Stimulated activated CD8-positive, alpha-beta memory T cell treated with anti-CD3 and anti-CD28 coated beads, Interleukin-2, amount 100 ng/mL, for 48 hours (primary cell): ENCODE data around the gene TIGAR.

ENCODE experiments used
- DNase-seq, 2 donors: peaks; one replicate each; pipeline ENCODE4 v3.0.0-alpha.2; 2020; ENCODE audit warnings: low read depth in 2 of 2

Gene TIGAR

GRCh38 chr12:4282892-4283511, 38.0 kb upstream of the TIGAR start:
- DNase-seq = no peak

DNA sequence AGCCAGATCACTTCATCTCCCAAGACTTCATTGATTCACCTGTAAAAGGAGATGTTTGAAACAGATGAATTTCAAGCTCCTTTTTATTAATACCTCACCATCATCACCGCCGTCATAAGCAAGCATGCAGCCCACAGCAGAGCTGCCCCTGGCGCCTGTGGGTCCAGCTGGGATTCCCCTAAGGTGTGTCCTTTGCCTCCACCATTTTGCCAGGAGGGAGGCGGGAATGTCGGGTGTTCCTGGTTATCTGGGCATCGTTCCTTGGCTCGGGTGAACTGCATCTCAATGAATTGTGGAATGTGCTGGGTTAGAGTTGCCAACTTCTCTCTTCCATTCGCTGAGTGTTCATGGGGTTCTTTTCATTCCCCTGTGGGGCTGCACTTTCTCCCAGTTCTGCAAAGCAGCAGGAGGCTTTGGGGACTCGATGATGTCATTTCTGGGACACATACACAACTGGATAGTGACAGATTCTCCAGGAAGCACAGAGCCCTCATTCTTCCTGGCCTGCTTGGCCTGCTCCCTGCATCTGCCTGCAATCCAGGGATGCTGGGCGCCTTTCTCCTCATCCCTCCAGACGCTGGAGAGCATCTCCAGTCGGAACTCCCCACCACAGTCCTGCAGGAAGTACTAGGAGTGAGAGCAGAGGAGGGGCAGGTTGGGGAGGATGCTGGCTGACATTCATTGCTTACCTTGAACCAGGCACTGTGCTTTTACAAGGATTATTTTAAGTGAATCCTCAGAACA, 37.3 kb upstream of the TIGAR start:
- no peak for DNase-seq

DNA sequence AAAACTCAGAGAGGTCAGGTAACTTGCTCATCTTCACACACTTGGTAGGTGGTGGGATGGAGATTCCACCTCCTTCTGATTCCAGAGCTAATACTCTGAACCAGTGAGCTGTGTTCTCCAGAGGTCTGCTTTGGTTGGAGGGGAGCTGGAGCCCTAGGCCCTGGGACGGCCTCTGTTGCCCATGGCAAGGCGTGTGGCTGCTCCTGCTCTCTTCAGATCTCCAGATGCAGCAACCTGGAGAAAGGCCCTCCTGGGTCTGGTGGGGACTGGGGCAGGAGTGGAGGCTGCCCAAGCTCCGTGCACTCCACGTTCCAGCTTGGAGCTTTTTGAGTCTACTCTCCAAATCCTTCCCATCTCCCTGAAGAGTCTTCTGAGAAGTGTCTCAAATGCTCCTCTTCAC, 36.7 kb upstream of the TIGAR start:
- DNase-seq = no peak

GRCh38 chr12:4285070-4285469, 35.9 kb upstream of the TIGAR start:
- no peak for DNase-seq

DNA sequence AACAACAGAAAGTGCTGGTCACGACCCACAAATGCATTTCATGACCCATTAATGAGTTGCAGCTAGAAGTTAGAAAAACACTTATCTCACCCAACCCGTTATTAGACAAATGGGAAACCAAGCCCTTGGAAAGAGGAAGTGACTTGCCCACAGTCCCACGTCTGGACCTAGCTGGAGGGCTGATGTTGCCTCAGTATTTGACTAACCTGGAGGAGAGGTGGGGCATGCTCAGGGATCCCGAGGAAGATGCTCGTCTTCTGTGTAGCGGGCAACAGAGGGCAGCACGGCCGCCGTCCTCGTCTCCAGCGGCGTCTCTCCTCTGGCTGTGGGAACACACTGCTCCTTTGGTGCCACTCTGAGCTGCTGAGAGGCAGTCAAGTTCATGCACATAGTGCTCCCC, 34.8 kb upstream of the TIGAR start:
- DNase-seq = no peak

GRCh38 chr12:4286771-4287317, 34.2 kb upstream of the TIGAR start:
- no peak for DNase-seq

GRCh38 chr12:4287325-4288211, 33.4 kb upstream of the TIGAR start:
- DNase-seq = no peak

DNA sequence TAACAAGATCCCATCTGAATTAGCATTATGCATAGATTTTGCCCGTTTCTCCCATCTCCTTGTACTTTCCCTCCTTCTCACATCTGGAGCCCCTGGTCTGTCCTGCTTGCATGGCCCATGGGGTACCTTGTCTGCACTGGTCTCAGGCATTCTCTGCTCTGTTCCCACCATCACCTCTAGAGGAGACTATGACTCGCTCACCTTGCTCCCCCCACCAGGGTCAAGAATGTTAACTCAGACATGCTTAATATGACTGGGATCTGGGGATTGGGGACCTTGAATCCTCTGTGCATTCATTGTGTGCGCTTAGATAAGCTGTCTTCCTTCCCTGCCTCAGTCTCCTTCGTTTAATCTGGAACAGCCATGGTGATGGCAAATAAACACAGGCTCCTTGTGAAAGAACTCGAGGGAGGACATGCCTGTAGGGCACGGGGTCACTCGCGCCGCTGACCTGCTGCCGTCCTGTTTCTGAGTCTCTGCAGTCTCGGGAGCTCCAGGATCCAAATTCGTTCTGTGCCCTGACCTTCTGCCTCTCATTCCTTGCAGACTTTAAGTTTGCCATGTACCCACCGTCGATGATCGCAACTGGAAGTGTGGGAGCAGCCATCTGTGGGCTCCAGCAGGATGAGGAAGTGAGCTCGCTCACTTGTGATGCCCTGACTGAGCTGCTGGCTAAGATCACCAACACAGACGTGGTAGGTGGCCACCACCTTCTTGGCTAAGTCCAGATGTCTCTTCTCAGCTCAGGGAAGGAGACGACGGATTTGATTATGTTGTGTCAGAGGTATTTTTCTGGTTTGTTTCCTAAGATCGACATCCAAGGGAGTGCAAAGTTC, 32.5 kb upstream of the TIGAR start:
- no peak for DNase-seq

DNA sequence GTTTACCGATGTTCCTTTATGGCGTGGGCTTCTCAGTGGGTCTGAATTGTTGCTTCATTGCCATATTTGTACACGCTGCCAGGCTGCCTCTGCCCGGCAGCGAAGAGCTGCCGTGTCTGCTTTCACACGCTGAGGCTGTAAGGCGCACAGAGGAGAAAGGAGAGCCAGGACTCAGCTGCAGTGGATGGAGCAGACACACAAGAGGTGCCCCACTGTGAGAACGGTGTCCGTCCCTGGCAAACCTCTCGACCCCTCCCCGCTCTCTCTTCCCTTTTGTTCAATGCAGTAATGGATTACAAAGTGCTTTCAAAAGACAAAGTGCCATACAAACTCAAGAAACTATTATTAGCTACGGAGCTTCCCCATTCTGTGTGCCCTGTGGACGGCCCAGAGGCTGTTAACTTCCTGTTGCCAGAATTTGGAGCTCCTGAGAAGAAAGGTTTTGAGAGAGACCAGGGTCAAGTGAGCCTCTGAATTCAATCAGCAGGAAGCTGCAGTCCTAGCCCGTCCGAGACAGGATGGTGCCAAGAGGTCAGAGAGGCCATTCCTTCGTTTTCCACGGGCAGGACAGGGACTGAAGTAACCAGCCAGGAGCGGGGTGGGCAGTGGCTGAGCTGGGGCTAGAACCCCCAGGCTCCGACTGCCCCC, 31.7 kb upstream of the TIGAR start:
- DNase-seq = no peak

- no peak for DNase-seq
Observed at GRCh38 chr12:4289998-4290790, 30.8 kb upstream of the TIGAR start.

- no peak for DNase-seq
Observed at GRCh38 chr12:4292341-4293073, 28.5 kb upstream of the TIGAR start.

DNA sequence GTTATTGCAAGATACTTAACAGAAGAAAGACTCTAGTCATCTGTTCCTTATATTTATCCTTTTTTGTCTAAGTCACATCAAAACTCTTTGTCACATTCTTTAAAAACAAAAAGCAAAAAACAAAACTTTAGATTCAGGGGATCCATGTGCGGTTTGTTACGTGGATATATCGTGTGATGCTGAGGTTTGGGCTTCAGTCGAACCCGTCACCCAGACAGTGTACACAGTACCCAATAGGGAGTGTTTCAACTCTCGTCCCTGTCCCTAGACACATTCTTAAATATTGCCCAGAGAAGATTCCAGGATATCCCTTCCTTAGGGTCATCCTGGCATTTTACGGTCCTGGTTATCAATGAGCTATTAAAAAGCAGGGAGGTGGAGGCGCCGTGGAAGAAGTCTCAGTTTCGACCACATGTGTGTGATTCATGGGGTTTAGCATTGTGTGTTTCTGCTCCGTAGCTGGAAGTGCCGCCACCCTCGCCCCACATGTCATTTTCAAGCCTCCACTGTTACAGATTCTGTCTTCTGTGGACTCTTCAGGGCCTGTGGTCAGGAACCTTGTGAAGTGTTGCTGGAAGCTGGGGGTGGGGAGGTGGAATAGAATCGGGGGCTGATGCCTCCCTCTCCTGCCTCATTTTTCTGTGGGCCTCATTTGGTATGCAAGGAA, 27.6 kb upstream of the TIGAR start:
- DNase-seq = peak in 1 of 2 donors; percentile 46

DNA sequence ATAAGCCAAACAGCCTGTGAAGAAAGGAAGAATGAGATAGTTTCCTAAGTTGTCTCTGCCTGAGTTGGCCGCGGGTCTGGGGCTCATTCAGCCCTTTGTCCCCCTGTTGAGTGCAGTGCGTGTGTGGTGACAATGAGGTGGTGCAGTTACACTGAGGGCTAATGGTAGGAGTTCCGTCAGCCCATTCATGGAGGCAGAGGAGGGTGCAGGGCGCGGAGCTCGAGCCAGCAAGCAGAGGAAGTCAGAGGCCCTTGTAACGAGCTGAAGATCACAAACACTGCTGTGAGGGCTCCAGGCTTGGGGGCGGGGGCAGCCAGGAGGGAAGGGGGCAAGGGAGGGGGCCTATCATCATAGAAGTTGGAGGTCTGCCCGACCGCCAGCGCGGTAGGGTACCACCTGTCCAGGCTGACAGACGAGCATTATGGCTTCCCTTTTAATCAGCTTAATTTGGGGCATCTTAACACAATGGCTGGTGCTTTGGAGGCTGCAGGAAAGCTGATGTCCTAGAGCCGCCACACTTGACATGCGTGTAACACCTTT, 27.0 kb upstream of the TIGAR start:
- no peak for DNase-seq

DNA sequence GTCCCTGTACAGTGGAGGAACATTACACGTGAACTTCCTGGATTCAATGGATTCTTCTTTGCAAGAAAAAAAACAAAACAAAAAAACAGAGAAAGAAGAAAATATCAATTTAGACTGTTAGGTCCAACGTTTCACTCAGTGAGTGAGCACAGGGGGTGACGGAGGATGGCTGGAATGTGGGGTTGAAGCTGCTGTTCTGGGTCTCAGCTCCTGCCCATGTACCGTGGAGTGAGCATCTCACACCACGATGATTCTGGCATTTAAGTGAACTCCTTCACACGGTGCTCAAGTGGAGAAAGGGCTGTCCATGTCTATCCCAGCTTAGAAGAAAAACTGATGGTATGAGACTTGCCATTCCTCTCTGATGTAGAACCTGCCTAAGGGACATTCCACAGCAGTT, 24.3 kb upstream of the TIGAR start:
- DNase-seq = no peak

DNA sequence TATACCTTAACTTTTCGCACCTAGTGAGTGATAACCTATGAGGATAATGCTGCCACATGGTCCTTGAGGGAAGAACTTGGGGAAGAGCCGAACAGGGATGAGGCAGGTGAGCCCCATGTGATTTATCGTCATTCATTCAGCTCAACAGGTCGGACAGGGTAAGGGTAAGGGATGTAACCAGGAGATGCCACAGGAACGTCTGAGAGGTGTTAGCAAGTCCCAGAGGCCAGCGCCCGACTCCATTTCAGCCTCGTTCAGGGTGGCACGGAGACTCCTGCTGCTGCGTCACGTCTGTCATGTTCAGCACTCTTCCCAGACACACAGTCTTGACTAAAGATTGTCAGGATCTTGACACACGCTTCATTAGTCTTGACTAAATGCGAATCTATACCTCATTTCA, 23.4 kb upstream of the TIGAR start:
- no peak for DNase-seq

DNA sequence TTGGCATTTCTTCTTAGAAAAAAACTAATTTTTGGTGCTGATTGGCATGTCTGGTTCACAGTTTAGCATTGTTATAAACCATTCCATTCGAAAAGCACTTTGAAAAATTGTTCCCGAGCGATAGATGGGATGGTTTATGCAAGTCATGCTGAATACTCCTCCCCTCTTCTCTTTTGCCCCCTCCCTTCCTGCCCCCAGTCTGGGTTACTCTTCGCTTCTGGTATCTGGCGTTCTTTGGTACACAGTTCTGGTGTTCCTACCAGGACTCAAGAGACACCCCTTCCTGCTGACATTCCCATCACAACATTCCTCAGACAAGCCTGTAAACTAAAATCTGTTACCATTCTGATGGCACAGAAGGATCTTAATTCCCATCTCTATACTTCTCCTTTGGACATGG, 20.1 kb upstream of the TIGAR start:
- DNase-seq = no peak

DNA sequence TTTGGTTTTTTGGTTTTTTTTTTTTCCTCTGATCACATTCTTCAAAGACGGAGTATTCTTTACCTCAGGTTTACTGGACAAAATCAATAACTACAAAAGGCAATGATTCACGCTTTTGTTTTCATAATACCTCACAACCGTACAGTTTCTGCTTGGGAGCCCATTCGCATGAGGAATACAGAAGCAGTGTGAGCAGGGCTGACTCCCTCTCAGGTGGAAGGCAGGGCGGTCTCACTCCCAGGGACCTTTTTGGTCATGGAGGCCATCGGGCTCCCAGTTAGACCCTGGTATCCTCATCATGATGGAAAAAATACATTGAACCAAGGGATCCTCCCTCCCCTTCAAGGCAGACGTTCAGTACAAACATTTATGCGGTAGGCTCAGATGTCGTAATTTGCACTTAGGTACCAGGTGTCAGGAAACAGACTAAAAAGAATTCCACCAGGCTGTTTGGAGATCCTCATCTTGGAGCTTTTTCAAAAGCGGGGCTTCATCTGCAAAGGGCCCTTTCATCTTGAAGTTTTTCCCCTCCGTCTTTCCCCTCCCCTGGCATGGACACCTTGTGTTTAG, 19.0 kb upstream of the TIGAR start:
- DNase-seq = no peak

GRCh38 chr12:4302881-4303280, 18.1 kb upstream of the TIGAR start:
- DNase-seq = no peak
